NCI-H1105 treated with DMSO at 0.1 percent for 48 hours (cell line): ENCODE data around the gene OR56B4.

Experiments used
- DNase-seq: peaks from one replicate; lab custom pipeline; 2025; lab: John Stamatoyannopoulos, UW

Gene OR56B4

GRCh38 chr11:6151117-6151516, 43.6 kb downstream of the OR56B4 start:
- no peak for DNase-seq

- DNase-seq: no peak
Observed at GRCh38 chr11:6152126-6152525, 44.6 kb downstream of the OR56B4 start.

- no peak for DNase-seq
Observed at GRCh38 chr11:6156628-6157359, 49.3 kb downstream of the OR56B4 start.
